ENCODE data around the gene LGALS9.

- TF ChIP-seq POLR2AphosphoS5 (IDR thresholded peaks at IDR 0.05; ENCODE audit: borderline replicate concordance, low read depth, low read length) (no peak), EZH2 (IDR thresholded peaks at IDR 0.05) (no peak)
Measured at GRCh38 chr17:27669136-27669535, 38.1 kb downstream of the LGALS9 start.

Data from SK-N-MC (cell line).